Middle frontal gyrus (tissue), 1 donor: Measurements from ENCODE around the gene TMEM145.

ENCODE experiments used
- DNase-seq: peaks from one replicate; pipeline ENCODE4 v3.0.0-alpha.2; 2015; ENCODE audit warnings: low spot score; ENCODE audit errors: extremely low spot score

The TMEM145 gene

DNA sequence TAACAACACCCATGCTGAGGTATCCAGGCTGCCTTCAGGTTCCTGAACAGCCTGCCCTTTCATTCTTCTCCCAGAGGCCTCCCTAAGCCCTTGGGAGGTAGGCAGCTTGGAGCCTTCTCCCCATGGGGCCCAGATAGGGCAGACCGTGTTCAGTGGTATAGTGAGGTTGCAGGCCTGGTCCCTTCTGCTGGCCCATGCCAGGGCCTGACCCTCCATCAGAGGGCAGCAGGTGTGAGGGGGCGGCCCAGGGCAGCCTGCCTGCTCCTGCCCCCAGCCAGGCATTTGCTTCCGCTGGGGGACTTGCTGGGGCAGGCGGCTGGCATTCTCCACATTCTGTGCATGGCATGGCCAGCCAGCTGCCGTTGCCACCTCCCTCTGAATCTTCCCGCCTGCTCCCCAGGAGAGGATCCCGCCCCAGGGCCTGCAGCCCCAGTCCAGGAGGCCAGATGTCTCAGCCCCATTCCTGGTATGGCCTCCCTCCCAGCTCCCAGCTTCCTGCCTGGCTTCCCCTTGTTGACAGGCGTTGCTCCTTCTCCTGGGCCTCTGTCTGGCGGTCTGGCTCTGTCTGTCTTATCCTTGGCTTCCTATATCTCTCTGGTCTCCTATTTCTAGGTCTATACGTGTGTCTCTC, 35.2 kb upstream of the TMEM145 start:
- DNase-seq, result no peak

DNA sequence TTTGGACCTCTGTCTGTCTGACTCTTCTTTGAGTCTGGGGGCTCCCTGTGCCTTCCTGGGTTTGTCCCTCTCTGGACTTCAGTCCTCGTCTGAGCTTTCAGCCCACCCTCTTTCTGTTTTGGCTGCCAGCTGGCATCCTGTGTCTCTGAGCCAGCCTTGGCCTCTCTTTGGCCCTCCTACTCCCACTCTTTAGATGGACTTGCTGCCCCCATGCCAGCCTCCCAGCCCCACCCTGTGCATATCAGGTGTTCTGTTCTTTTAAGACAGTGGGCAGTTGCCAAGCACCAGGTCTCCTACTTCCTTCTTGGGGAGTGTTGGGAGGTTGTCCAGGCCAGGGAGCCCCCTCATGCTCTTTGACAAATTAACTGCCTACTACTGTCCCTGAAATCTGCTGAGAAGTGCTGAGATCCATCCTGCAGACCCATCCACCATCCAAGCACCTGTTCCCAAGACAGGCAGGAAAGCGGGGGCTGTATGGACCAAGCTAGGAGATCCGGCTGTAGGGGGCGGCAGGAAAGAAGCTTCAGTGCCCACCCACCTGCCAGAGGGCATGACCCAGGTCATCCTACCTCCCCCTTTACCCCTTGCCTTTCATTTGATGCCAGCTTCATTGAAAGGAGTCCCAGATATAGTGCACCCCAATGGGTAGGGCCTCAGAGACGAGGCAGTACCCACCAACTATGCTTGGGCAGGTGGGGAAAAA, 34.5 kb upstream of the TMEM145 start:
- no peak for DNase-seq

DNA sequence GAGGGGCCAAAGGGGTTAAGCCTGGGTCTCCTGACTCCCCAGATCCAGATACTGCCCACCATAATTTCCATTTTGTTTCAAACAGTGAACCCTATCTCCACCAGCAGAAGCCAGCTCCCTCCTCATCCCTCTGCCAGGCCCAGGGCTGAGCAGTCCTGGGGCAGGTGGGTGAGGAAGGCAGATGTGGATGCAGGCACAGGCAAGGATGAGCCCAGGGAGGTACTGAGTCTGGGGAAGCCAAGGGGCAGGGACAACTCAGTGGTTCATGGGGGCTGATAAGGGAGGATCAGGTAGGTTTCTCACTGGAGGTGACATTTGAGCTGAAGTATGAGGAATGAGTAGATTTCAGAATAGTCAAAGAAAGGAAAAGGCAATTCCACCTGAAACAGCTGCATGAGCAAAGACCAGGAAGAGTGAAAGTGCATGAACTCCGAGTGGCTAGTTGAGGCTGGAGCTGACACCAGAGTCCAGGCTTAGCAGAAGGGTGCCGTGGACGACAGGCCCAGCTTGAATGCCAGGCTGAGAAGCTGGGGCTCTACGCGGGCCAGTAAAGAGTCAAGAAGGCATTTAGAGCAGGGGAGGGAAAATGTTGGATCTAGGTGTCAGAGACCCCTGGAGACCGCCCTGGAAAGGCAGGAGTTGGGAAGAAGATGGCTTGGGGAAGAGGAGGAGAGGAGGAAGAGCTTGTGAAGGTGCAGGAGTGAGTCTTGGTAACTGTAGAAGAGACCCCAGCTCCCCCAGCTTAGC, 33.8 kb upstream of the TMEM145 start:
- no peak for DNase-seq

DNA sequence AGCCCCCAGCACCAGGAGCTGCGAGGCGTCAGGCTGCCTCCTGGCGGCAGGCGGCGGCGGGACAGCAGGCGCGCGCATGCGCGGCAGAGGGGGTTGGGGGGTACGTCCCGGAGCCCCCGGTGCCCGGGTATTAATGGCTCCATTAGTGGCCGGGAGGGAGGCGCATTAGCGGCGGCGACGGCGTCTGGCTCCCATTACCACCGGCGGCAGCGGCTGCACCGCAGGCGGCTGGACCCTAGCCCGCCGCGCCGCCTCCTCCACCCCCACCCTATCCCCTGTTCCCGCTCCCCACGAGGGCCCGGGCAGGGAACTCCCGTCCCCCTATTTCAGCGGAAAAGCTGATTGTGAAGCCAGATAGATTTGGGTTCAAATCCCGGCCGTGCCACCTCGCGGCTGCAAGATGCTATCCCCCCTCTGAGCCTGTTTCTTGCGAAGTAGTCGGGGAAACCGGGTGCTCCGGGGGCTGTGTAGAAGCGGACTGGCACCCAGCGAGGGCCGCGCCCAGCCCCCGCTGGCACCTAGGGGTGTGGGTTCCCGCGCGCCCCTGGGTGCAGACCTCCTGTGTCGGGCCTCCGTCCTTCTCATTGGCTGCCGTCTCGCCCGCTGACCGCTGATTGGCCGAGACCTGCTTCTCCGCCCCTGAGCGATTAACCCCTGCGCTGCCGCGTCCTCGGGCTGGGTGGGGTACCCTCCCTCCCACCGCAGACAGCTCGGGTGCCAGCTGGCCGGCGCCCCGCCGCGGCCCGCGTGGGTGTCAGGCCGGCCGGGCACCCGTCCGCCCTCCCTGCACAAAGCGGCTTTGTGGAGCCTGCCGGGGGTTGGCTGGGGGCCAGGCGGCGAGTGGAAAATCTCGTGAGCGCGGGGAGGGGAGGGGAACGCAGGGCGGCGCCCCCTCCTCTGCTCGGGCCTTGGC, 33.0 kb upstream of the TMEM145 start:
- peak; percentile 91 for DNase-seq

DNA sequence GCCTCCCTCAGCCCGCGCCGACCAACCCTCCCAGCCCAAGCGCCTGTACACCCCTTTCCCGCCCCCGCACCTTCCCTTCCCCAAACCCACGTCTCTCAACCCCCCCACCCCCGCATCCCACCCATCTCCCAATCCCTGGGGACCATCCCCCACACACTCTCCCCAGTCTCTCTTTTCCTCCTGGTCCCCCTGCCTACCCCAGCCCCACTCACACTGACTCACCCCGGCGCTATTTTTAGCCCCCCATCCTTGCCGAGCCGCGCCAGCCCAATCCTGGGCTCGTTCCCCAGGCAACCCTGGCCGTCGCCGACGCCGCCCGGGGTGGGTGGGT, 32.3 kb upstream of the TMEM145 start:
- DNase-seq, result no peak

DNA sequence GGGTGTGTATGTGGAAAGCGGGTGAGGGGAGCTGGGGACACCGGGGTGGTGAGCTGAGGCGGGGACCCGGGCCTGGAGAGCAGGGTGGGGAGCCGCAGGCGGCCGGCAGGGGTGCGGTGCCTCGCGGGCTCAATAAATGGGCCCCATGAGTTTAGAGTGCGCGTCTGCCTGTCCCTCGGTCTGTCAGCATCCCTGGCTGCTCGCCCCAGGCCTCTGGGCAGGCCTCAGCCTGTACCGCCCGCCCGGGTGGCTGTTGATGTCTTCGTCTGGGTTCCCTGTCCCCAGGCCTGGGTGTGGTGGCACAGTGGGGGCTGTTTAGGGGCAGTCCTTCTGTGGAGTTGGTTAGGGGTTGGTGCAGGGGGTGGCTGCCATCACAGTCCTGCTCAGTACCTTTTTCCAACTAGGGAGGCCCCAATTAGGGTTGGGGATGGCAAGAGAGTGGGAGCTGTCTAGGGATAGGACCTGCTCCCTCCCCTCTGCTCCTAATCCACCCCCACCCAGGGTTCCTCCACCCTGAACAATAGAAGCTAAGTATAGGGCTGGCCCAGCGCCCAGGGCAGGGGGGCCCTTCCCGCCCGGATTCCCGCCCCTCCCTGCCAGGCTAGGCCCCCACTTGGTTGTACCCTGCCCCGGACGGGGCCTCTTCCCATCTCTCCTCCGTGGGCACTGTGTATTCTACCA, 31.8 kb upstream of the TMEM145 start:
- no peak for DNase-seq

DNA sequence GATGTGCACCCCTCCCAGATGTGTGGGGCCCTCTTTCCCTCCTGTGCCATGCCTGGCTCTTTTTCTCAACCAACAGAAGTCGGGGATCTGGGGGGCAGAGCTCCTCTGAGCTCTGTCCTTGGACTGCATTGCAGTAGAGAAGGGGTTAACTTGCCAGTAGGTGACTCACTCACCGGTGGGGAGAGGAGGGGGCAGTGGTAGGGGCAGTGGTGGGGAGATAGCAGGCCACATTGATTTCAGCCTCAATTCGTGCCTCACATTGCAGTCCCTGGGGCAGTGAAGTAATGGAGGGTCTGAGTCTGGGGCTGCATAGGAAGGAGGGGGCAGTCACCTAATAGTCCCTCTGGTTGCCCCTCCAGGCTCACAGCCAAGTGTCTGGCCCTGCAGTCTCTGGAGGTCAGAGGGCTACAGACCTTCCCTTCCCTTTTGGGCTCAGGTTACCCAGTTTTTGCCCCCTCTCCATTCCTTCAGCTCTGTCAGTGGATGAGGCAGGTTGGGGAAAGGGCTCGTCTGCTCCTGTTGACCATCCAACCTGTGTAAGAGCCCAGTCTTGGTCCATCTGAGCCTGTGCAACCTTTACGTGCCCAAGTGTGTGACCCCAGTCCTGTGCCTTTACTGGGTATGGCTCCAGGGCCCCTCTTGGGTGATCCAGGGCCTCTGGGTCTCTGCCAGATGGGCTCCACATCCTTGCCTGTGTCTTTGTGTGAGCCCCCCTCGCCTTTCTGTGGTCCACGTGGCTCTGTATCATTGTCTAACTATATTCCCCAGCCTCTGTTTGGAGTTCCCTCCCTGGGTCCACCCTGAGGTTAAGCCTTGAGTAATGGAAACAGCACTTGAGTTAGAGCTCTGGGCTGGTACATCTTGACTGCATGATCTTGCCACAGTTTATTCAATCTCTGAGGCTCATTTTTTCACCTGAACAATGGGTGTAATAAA, 31.0 kb upstream of the TMEM145 start:
- no peak for DNase-seq

- DNase-seq, result no peak
Measured at GRCh38 chr19:42282819-42283187, 30.3 kb upstream of the TMEM145 start.

- peak; percentile 90 for DNase-seq
Measured at GRCh38 chr19:42283188-42284065, 29.7 kb upstream of the TMEM145 start.

DNA sequence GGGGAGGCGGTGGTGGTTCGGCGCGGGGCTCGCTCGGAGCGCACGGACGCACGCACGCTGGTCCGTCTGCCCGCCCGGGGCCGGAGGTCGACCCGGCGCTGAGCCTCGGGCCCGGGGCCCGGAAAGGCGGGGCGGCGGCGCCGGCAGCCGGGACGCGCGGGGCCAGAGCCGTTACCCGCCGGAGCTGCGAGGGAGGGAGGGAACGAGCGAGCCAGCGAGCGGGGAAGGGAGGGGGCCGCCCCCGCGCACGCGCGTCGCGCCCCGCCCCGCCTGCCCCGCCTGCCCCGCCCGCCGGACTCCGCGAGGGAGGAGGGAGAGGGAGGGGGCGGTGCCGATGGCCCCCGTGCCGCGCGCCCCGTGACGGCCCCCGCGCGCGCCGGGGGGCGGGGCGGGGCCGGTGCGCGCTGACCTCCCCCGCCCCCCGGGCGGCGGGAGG, 29.0 kb upstream of the TMEM145 start:
- no peak for DNase-seq

DNA sequence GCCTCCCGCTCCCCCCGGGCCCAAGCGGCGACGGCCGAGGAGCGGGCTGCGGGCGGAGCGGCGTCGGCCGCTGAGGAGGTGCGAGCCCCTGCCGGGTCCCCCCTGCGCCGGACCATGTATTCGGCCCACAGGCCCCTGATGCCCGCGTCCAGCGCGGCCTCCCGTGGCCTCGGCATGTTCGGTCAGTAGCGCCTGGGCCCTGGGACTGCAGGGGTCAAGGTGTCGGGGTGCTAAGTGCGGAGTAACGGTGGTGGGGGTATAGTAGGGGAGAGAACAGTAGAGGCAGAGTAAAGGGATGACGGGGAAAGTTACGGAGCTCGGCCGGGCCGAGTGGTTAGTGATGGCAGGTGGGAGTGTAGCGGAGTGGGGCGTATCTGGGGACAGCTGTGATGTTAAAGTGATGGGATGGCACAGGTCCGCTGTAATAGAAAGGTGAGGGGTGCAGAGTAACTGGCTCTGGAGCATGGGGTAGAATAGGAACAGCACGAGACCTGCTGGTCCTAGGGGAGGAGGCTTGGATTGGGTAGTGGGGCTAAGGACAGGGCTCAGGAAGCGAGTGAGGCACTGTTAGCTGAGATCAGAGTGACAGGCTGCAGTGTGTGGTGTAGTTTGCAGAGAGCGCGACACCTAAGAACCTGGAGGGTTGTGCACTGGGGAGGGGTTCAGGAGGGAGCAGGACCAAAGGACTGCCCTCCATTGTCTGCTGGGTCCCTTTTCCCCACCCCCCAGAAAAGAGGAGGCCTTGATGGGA, 28.3 kb upstream of the TMEM145 start:
- no peak for DNase-seq

DNA sequence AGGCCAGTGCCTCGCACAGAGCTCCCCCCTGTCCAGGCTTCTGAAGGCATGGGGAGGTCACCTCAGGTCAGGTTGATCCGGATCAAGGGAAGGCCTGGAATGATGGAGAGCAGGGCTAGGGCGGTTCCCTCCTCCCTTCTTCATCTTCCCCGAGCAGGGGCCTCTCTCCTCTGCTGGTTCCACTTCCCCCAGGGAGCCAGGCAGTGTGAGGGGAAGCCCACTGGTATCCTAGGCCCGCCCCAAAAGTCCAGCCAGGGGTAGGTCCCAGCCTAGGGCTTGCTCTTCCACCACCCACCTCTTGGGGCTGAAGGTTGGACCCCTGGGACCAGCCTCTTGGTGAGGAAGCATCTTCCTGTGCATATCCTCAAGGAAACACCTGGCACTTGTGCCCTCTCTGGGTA, 27.6 kb upstream of the TMEM145 start:
- no peak for DNase-seq

- no peak for DNase-seq
Measured at GRCh38 chr19:42285988-42286348, 27.1 kb upstream of the TMEM145 start.

- no peak for DNase-seq
Measured at GRCh38 chr19:42286349-42287016, 26.6 kb upstream of the TMEM145 start.

GRCh38 chr19:42287017-42287826, 25.9 kb upstream of the TMEM145 start:
- no peak for DNase-seq

- DNase-seq, result no peak
Measured at GRCh38 chr19:42287827-42288107, 25.3 kb upstream of the TMEM145 start.

GRCh38 chr19:42288387-42288786, 24.7 kb upstream of the TMEM145 start:
- DNase-seq, result no peak
